Measurements from ENCODE around the gene PCOLCE2.

DNA sequence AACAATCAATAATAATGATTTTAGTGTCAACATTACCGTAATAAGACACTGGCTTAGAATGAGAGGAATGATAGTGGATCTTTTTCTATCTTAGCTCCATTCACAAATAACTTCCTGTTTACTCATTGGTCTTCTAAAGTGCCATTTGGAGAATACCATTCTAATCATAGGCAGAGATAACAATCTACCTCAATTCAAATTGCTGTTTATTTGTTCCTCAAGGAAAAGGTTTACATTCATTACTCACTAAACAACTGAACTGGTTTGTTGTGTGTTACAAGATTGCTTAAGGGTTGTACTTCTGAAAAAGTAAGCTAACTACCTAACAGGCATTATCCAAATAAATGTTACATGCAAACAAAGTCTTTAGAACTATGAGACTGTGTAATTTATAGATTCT is 8.1 kb upstream of the PCOLCE2 start:
- TF ChIP-seq, protein P1, sequence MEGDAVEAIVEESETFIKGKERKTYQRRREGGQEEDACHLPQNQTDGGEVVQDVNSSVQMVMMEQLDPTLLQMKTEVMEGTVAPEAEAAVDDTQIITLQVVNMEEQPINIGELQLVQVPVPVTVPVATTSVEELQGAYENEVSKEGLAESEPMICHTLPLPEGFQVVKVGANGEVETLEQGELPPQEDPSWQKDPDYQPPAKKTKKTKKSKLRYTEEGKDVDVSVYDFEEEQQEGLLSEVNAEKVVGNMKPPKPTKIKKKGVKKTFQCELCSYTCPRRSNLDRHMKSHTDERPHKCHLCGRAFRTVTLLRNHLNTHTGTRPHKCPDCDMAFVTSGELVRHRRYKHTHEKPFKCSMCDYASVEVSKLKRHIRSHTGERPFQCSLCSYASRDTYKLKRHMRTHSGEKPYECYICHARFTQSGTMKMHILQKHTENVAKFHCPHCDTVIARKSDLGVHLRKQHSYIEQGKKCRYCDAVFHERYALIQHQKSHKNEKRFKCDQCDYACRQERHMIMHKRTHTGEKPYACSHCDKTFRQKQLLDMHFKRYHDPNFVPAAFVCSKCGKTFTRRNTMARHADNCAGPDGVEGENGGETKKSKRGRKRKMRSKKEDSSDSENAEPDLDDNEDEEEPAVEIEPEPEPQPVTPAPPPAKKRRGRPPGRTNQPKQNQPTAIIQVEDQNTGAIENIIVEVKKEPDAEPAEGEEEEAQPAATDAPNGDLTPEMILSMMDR (IDR thresholded peaks at IDR 0.05) = no peak
- TF ChIP-seq POLR2A (IDR thresholded peaks at IDR 0.05) = no peak

Data from ovary (tissue), 3 donors.